Measurements from ENCODE around the gene PDZK1IP1. TPM values are rescaled to one million over a fixed set of nuclear protein-coding genes. Genes with fewer than 3 reads are reported as not detected.

The PDZK1IP1 gene
- total RNA-seq, 1 donor from 2014 or later: not detected

GRCh38 chr1:47219590-47220220, 29.9 kb upstream of the PDZK1IP1 start:
- Mint-ChIP-seq H3K27me3 (peaks cover 13% of the 10 kb centered on the region), H3K27ac (no peak overlapping the region), H3K4me1 (ENCODE audit: low read depth) (no peaks in the 10 kb centered on the region), H3K4me3 (ENCODE audit: low read depth) (no peak overlapping the region), H3K36me3 (ENCODE audit: insufficient read depth) (no peaks in the 10 kb centered on the region), H3K9me3 (ENCODE audit: low read depth) (no peaks in the 10 kb centered on the region)
- no peak for DNase-seq (ENCODE audit: low spot score, unreplicated experiment)
- TF ChIP-seq, protein P1, sequence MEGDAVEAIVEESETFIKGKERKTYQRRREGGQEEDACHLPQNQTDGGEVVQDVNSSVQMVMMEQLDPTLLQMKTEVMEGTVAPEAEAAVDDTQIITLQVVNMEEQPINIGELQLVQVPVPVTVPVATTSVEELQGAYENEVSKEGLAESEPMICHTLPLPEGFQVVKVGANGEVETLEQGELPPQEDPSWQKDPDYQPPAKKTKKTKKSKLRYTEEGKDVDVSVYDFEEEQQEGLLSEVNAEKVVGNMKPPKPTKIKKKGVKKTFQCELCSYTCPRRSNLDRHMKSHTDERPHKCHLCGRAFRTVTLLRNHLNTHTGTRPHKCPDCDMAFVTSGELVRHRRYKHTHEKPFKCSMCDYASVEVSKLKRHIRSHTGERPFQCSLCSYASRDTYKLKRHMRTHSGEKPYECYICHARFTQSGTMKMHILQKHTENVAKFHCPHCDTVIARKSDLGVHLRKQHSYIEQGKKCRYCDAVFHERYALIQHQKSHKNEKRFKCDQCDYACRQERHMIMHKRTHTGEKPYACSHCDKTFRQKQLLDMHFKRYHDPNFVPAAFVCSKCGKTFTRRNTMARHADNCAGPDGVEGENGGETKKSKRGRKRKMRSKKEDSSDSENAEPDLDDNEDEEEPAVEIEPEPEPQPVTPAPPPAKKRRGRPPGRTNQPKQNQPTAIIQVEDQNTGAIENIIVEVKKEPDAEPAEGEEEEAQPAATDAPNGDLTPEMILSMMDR (IDR thresholded peaks at IDR 0.05; ENCODE audit: unreplicated experiment): no peak

GRCh38 chr1:47219001-47219400, 29.2 kb upstream of the PDZK1IP1 start:
- H3K27me3 Mint-ChIP-seq: peaks cover 13% of the 10 kb centered on the region
- no peaks in the 10 kb centered on the region for H3K9me3 Mint-ChIP-seq (ENCODE audit: low read depth)
- H3K4me3 Mint-ChIP-seq (ENCODE audit: low read depth): no peak overlapping the region
- H3K27ac Mint-ChIP-seq: no peak overlapping the region
- TF ChIP-seq, protein P1 (IDR thresholded peaks at IDR 0.05; ENCODE audit: unreplicated experiment): no peak
- no peak for DNase-seq (ENCODE audit: low spot score, unreplicated experiment)
- H3K4me1 Mint-ChIP-seq (ENCODE audit: low read depth): no peaks in the 10 kb centered on the region
- H3K36me3 Mint-ChIP-seq (ENCODE audit: insufficient read depth): no peaks in the 10 kb centered on the region

GRCh38 chr1:47216278-47217059, 26.6 kb upstream of the PDZK1IP1 start:
- Mint-ChIP-seq H3K9me3 (ENCODE audit: low read depth) (no peaks in the 10 kb centered on the region), H3K27ac (no peak overlapping the region), H3K4me1 (ENCODE audit: low read depth) (no peaks in the 10 kb centered on the region), H3K27me3 (peaks cover 17% of the 10 kb centered on the region), H3K4me3 (ENCODE audit: low read depth) (no peak overlapping the region), H3K36me3 (ENCODE audit: insufficient read depth) (no peaks in the 10 kb centered on the region)
- TF ChIP-seq, protein P1 (IDR thresholded peaks at IDR 0.05; ENCODE audit: unreplicated experiment): no peak
- no peak for DNase-seq (ENCODE audit: low spot score, unreplicated experiment)

- H3K27me3 Mint-ChIP-seq: peaks cover 20% of the 10 kb centered on the region
- TF ChIP-seq, protein P1 (IDR thresholded peaks at IDR 0.05; ENCODE audit: unreplicated experiment): no peak
- H3K9me3 Mint-ChIP-seq (ENCODE audit: low read depth): no peaks in the 10 kb centered on the region
- no peaks in the 10 kb centered on the region for H3K4me1 Mint-ChIP-seq (ENCODE audit: low read depth)
- H3K4me3 Mint-ChIP-seq (ENCODE audit: low read depth): no peak overlapping the region
- H3K27ac Mint-ChIP-seq: no peak overlapping the region
- H3K36me3 Mint-ChIP-seq (ENCODE audit: insufficient read depth): no peaks in the 10 kb centered on the region
- DNase-seq (ENCODE audit: low spot score, unreplicated experiment): no peak
Measured at GRCh38 chr1:47215713-47216112, 25.9 kb upstream of the PDZK1IP1 start.

GRCh38 chr1:47214549-47214948, 24.7 kb upstream of the PDZK1IP1 start:
- no peak overlapping the region for H3K4me3 Mint-ChIP-seq (ENCODE audit: low read depth)
- no peaks in the 10 kb centered on the region for H3K9me3 Mint-ChIP-seq (ENCODE audit: low read depth)
- no peaks in the 10 kb centered on the region for H3K4me1 Mint-ChIP-seq (ENCODE audit: low read depth)
- TF ChIP-seq, protein P1 (IDR thresholded peaks at IDR 0.05; ENCODE audit: unreplicated experiment): no peak
- H3K27ac Mint-ChIP-seq: no peak overlapping the region
- no peak for DNase-seq (ENCODE audit: low spot score, unreplicated experiment)
- no peaks in the 10 kb centered on the region for H3K36me3 Mint-ChIP-seq (ENCODE audit: insufficient read depth)
- H3K27me3 Mint-ChIP-seq: peaks cover 29% of the 10 kb centered on the region
